GM19351 (cell line): Measurements from ENCODE around the gene GGCT.
"Not testable (repeated sequence)": the region's sequence is repeated elsewhere in the genome, so short reads cannot be mapped to it uniquely, and the experiment has no call there.

ENCODE experiments used
- ATAC-seq: cut with Tn5 transposase; IDR thresholded peaks from one replicate; pipeline ENCODE4 v1.9.1; 2021; ENCODE audit warnings: mild to moderate bottlenecking, moderate library complexity; ENCODE audit not compliant: unreplicated experiment

Gene GGCT

GRCh38 chr7:30519122-30519521 lies 14.5 kb upstream of the GGCT start:
- no peak for ATAC-seq

- ATAC-seq: no peak
Observed at GRCh38 chr7:30515761-30516160, 11.1 kb upstream of the GGCT start.

GRCh38 chr7:30514776-30515175 lies 10.1 kb upstream of the GGCT start:
- no peak for ATAC-seq

- no peak for ATAC-seq
Observed at GRCh38 chr7:30514177-30514576, 9.5 kb upstream of the GGCT start.

DNA sequence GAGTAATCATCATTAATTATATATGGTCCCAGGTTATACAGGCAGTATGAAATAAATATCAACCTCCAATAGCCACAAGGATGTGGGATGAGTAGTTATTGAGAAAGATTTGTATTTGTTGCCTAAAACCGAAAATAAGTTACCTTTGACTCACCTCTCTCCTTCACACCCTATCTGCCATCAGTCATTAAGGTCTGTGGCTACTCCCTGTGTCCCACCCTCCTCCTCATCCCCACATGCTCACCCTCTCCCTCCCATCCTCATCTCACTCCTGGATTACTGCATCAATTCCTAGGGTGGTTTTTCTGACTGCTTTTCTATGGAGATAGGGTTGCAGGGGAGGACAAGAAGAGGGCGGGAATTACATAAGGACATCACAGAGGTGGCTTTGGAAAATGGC lies 9.1 kb upstream of the GGCT start:
- ATAC-seq: no peak

DNA sequence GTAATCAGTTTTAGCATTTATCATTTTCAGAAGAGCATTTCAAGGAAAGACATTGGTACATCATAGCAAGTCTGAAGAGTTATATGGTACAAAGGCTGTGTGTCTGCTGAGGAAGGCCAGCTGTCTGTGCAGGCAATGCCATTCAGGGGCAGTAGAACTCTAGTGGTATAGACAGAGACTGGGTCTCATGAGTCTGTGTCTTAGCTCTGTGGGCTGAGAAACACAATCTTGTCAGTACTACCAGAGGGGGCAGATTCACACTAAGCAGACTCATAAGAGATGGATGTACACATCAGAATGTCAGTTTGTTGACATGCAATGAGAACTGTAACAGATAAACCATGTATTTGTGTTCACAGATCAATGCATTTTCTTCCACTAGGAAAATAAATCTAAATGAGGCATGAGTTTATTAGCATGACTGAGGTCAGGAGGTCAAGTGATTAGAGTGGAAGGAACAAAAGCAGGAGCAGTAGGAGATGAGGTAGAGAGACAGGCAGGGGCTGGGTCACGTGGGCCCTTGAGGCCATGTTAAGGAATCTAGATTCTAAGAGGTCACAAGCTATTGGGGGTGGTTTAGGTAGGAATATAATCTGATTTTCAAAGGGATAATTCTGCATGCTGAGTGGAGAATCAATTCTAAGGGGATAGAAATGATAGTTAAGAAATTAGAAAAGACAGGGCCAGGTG lies 7.5 kb upstream of the GGCT start:
- no peak for ATAC-seq

GRCh38 chr7:30511494-30511893 lies 6.9 kb upstream of the GGCT start:
- no peak for ATAC-seq

- peak; percentile 68 for ATAC-seq
Observed at GRCh38 chr7:30510124-30511075, 5.8 kb upstream of the GGCT start.

DNA sequence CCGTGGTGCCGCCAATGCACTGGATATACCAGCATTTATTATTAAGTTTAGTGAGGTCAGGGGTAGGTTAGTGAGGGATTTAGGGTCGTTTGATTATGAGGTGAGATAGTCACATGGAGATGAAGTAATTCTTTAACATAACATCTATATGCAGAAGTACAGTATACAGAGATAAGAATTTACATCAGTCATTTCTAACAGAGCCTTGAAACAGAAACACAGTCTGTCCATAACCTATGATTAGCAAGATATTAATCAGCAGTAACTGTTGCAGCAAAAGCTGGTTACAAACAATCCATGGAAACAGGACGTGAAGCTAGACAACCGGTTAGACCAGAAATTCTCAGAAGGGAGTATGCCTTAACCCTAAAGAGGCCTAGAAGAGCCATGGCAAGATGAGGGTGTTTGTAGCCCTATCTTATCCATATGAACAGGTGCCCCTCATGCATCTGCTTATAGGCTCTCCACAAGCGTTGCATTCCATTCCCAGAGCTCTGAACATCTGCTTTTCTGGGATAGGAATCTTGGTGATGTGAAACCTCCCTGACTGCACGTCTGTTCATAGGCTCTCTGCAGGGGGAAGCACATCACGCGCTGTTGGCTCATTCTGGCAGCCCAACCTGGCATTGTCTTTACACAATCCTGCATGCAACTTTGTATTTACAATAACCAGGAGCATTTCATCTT lies 4.7 kb upstream of the GGCT start:
- not testable (repeated sequence) for ATAC-seq

- ATAC-seq: not testable (repeated sequence)
Observed at GRCh38 chr7:30507346-30507900, 2.8 kb upstream of the GGCT start.

DNA sequence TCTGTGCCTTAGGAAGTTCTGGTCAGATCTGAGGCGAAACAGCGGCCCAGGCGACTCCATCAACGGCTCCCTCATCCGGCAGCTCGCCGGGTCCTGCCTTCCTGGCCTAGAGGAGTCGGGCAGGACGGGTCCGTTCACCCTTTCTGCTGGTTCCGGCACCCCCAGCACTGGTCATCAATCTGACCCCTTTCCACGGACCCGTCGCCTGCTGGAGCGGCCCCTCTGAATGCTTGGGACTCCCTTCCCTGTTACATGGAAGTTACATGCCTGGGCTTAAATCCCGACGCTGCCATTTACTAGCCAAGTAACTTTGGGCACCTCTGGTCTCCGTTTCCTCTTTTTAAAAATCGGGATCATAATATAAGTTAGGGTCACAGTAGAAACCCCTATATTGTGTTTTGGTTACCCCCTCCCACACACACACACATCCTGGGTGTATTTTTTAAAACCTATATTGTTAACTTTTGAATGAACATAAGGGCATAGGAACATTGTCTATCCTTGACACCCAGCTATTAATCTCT lies 607 bp upstream of the GGCT start:
- ATAC-seq: no peak

GRCh38 chr7:30503274-30504212 lies 1.1 kb downstream of the GGCT start:
- no peak for ATAC-seq

DNA sequence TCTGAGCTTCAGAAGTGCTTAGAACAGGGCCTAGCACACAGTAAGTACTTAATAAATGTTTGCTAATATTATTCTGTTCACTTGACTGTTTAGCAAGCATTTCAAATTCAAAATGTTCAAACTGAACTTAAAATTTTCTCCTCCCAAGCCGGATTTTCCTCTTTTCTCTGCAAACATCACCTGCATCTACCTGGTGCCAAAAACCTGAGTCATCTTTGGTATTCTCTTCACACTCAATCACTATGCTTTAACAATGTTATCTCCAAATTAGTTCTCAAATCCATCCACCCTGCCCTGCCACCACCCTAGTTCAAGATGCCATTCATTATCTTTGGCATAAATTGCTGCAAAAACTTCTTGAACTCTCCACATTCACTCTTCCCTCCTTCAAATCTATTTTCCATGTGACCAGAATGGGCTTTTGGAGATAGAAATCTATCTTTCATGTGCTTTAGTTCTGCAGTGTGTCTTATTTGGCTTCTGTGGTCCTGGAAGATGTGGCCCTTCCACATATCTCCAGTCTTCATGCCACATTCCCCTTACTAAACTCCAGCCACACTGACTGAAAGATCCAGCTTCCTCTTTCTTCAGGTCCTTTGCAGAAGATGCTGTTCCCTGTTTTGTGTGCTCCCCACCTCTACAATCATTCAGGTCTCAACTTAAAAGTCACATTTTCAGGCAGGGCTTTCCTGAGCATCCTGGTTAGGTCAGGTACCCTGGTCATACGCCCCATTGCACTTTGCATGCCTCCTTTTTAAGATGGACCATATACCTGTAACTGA lies 2.0 kb downstream of the GGCT start:
- ATAC-seq: no peak

DNA sequence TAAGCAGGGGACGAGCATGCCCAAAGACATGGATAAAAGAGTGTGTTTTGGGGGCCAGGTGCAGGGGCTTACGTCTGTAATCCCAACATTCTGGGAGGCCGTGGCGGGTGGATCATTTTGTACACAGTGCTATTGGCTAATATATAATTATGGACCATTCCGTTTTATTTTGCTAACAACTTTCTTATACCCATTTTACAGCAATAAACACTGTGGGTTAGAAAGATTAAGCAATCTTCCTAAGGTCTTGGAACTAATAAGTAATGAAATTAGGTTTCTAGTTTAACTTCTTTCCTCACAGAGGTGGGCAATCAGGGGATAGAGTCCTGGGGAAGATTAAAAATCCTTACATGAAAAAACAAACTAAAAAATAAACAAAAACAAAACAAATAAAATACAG lies 3.4 kb downstream of the GGCT start:
- no peak for ATAC-seq

DNA sequence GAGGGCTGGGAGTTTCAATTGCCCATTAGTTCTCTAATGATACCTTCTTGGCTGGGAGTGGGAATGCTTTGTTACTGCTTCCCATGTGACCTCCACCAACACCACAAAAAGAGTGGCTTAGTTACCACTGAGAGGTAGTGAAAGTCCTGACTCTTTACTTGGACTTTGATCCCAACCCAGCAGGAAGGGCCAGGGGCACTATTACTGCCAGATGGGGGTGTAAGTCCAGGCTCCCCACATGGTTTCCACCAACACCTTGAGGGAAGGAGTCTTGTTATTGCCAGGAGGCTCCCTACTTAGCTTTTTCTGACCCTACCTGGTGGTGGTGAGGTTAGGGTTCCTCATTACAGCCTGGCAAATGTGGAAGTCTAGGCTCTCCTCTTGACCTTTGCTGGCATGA lies 11.4 kb downstream of the GGCT start:
- ATAC-seq: no peak

GRCh38 chr7:30491417-30491816 lies 13.2 kb downstream of the GGCT start:
- no peak for ATAC-seq

DNA sequence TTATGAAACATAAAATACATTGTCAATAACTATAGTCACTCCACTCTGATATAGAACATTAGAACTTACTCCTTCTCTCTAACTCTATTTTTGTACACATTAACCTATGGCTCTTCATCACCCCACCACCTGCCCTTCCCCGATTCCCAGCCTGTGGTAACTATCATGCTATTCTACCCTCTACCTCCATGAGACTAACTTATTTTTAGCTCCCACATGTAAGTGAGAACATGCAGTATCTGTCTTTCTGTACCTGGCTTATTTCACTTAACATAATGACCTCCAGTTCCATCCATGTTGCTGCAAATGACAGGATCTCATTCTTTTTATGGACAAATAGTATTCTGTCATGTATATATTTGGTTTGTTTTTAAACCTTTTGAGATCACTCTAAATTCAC lies 17.3 kb downstream of the GGCT start:
- no peak for ATAC-seq

DNA sequence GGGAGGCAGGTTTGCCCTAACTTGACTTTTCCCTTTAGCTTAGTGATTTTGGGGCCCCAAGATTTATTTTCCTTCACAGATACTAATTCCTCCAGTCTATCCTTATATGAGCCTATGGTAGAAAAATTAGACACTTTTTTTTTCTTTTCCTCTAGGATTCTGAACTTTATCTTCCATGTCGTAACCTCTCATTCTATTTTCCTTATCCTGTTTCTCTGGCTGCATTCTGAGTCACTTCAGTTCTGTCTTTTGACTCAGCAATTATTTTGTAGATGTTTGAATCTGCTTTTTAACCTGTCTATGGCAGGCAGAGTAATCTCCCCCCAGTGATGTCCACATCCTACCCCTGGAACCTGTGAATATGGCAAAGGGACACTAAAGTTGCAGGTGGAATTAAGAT lies 19.0 kb downstream of the GGCT start:
- no peak for ATAC-seq

DNA sequence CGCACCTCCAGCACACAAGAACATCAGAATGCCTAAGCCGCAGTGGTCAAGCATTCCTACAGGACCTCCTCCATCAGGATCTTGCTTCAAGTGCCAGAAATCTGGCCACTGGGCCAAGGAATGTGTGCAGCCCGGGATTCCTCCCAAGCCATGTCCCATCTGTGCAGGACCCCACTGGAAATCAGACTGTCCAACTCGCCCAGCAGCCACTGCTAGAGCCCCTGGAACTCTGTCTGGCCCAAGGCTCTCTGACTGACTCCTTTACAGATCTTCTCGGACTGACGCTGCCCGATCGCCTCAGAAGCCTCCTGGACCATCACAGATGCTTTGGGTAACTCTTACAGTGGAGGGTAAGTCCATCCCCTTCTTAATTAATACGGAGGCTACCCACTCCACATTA lies 23.2 kb downstream of the GGCT start:
- ATAC-seq: not testable (repeated sequence)
